GM12874 (cell line): ENCODE data around the gene RAI14.

Experiments
- TF ChIP-seq, protein P1 (sequence below): IDR thresholded peaks from 2 replicates; pipeline ENCODE4 v1.5.1; 2011; ENCODE audit warnings: low read depth, mild to moderate bottlenecking, control low read depth, low read length, moderate library complexity; ENCODE audit not compliant: insufficient read depth

Gene RAI14

DNA sequence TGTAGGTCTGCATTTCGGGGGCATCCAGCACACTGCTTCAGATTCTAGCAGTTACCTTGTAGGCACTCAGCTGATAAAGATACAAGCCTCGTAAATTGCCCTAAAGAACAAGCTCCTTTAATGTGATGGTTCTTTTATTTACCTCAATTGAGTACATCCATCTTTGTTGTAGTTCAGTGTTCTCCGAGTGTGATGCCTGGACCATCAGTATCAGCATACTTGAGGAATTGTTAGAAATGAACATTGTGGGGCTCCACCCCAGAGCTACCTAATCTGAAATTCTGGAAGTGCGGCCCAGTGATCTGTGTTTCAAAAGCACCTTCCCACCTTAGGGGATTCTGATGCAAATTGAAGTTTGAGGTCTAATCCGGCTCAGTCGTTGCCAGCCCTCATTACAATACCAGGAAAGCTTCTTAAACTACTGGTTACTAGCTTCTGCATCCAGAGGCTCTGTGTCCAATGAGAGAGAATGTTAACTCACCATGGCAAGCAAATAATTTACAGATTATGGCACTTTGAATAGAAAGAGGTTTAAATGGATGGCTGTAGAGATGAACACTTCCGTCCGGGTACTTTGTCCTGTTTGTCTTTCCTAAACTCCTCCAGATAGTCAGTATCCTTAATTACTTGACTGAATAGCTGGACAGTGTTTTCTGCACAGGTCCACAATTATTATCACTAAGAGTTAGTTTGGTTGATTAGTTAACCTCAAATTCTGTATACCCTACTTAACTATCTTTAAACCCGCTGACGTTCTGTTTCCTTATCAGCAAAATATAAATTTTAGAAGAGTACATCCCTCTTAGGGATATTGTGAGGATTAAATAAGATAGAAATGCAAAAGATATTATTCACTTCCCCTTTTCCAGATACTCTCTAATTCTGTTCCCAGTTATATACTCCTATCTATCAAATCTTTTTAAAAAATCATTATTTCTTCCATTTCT, 47.9 kb downstream of the RAI14 start:
- TF ChIP-seq, protein P1, sequence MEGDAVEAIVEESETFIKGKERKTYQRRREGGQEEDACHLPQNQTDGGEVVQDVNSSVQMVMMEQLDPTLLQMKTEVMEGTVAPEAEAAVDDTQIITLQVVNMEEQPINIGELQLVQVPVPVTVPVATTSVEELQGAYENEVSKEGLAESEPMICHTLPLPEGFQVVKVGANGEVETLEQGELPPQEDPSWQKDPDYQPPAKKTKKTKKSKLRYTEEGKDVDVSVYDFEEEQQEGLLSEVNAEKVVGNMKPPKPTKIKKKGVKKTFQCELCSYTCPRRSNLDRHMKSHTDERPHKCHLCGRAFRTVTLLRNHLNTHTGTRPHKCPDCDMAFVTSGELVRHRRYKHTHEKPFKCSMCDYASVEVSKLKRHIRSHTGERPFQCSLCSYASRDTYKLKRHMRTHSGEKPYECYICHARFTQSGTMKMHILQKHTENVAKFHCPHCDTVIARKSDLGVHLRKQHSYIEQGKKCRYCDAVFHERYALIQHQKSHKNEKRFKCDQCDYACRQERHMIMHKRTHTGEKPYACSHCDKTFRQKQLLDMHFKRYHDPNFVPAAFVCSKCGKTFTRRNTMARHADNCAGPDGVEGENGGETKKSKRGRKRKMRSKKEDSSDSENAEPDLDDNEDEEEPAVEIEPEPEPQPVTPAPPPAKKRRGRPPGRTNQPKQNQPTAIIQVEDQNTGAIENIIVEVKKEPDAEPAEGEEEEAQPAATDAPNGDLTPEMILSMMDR, result no peak

DNA sequence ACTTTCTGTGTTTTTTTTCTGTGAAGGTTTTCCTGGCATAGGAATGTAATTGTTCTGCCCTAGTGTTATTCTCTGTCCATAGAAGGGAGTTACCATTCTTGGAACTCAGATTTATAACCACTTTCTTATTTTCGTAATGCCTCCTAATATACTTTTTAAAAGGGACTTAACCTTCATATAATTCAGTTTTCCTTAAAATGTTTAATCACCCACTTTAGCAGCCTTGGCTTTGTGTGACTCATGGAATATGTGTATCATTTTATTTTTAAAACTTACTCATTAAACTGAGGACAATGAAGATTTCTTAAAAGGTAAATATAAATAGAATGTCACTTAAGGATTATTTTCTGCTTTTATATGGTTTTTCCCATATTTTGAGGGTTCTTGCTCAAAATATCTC, 50.0 kb downstream of the RAI14 start:
- TF ChIP-seq, protein P1, result no peak

DNA sequence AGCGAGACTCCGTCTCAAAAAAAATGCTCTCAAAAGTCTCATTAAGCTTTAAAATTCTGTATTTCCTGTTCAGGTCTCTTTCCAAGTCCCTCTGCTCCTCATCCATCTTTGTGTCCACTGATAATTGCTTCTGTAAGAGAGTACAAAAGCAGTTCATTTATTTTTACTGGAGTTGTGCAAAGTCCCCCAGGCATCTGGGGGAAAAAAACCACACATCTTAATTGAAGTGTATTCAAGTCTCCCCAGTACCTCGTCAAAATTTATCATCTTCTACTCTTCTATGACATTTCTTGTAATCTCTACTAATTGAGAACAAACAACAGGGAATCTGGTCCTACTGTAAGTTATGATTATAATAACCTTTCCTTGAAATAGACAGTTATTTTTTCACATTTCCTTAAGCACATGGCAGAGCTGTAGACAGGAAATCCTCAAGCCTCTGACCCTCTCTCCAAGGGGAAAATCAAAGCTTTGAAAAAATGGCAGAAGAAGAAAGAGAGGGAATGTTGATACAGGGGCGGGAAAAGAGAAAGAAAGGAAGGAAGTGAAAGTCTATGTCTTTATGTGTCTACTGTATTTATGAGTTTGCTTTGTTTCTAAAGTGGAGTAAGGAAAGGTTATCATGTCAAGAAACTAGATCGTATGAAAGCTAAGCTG, 51.5 kb downstream of the RAI14 start:
- TF ChIP-seq, protein P1, result no peak

DNA sequence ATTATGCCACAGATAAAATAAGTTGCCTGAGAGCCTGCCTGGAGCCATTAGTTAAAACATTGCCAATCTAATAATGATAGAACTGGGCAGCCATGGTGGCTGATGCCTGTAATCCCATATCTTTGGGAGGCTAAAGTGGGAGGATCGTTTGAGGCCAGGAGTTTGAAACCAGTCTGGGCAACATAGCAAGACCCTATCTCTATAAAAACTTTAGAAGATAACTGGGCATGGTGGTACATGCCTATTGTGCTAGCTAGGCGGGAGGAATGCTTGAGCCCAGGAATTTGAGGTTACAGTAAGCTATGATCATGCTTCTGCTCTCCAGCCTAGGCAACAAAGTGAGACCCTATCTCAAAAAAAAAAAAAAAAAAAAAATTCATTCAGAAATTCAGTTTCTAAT, 52.6 kb downstream of the RAI14 start:
- TF ChIP-seq, protein P1, result no peak

DNA sequence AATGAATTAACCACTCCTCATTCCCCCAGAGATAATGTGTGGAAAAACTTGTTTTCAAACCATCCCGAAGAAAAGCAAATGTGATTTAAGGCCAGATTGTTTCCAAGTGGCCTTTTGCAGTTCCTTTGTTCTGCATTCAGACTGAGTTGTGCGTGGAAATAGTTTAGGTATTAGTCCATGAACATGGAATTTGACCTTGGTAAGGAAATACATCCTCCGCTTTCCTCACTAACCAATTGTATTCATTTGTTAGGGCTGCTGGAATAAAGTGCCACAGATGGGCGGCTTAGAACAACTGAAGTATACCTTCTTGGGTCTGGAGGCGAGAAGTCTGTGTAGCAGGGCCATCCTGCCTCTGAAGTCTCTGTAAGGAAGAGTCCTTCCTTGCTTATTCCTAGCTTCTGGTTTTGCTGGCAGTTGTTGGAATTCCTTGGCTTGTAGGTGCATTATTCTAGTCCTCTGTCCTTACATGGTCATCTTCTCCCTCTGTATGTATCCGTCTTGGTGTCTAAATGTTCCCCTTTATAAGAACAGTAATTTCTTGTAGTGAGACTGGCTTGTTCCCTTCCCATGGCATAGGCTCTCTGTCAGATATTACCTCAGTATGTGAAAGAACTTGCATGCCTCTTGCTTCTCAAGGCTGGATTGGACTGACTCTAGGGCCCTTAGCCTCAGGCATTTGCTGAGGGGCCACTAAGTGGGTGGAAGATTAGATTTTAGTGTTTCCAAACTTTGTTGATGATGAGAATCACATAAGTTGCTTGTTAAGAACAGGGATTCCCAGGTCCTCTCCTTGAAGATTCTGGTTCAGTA, 53.9 kb downstream of the RAI14 start:
- TF ChIP-seq, protein P1, result no peak

DNA sequence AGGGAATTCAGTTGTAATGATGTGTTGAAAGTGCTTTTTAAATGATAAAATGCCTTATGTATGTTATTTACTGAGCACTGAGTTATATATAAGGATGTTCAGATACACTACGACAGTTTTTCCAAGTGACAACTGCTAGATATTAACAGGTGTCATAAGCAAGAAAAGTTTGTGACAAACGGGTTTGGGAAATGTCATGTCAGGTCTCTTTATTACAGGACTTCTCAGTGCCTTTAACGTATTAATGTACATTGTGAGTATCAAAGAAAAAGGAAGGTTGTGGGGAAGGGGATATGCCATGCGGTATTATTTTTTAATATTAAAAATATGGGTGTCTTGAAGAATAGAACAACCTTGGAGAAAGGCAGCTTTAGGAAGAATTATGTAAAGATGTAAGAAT, 56.4 kb downstream of the RAI14 start:
- TF ChIP-seq, protein P1, result no peak

DNA sequence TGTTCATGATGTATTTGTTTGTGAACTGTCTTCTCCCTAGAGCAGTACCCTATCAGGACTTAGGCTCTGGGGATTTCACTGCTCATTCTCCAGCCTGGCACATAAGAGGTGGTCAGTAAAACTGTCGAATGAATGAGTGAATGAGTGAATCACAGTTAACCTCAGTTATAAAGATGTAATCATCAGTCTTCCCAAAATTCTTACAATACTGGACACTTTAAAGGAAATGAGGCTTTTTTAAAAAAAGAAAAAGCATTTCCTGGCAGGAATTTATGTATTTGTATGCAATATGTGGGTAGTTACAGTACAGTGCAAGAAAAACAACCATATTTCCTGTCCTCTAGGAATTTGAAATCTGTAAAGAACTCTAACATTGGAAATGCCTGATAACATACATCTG, 59.6 kb downstream of the RAI14 start:
- TF ChIP-seq, protein P1, result no peak
